Measurements from ENCODE around the gene PLEKHA1. TPM values are rescaled to one million over a fixed set of nuclear protein-coding genes. Genes with fewer than 3 reads are reported as not detected.

Gene PLEKHA1
- total RNA-seq, 1 experiment from 2014 or later = 30.6 TPM

DNA sequence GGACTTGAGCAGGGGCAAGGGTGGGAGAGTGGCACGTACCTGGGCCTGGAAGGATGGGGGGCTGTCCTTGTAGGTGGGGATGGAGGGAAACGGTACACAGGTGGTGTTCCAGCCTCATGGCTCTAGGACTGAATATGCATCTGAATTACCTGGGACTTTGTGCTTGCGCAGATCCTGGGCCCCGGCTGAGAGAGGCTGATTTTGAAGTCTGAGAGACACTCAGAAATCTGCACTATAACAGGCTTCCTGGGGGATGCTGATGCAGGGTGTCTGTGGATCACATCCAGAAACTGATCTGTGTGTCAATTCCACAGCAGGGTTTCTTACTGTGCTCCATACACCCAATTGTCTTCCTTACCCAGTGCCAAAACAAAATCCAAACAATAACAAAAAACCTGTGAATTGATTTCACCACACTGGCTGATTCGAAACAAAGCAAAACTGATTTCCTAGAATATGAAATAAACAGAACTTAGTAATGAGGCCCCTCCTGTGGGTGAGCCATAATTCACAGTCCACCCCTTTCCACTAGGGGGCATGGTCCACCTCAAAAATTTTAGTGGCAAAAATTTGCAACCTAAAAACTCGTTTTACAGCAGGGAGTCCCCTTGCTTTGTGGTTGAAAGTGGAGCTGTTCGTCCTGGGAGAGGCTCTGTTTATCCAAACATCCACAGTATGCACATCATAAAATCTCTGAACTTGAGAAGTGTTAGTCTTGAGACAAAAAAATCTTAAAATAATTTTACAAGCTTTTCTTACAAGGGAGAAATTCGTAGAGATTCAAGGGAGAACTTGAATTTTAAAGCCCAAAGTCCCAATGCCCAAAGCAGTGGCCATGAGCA, 32.0 kb upstream of the PLEKHA1 start:
- BruUV-seq (replicated peaks) = no TSS peak
- no peaks in the 10 kb centered on the region for H3K36me3 ChIP-seq (ENCODE audit: control insufficient read depth in 1 of 2, insufficient read depth in 2 of 2, low read length in 2 of 2)
- DNase-seq (ENCODE audit: low read depth, low spot score) (peak; percentile 39), ATAC-seq (peak; percentile 73)
- H3K9me2 ChIP-seq (ENCODE audit: insufficient read depth) = no peaks in the 10 kb centered on the region
- H3K4me3 ChIP-seq (replicated peaks in 1 of 2; ENCODE audit: low read depth in 1 of 2, low read length in 2 of 2) = no peak overlapping the region
- H3K27ac ChIP-seq (ENCODE audit: low read depth, low read length) = no peak overlapping the region
- H3K79me2 ChIP-seq (ENCODE audit: insufficient read depth, low read length) = no peaks in the 10 kb centered on the region
- peak overlapping the region; percentile 85 for H2AFZ ChIP-seq (ENCODE audit: low read depth, low read length, poor library complexity, severe bottlenecking)
- no peak overlapping the region for H3K9ac ChIP-seq (ENCODE audit: low read length)
- H3K4me1 ChIP-seq (ENCODE audit: control insufficient read depth in 1 of 2, insufficient read depth in 2 of 2, low read length in 2 of 2) = peaks cover 7 to 17% of the 10 kb centered on the region in 2 experiments
- intact Hi-C loops (cut with micrococcal nuclease) = loop anchor here (1.0 to 2.0 kb wide), 4 partner anchors 44 to 362 kb away; no protein-coding TSS in a partner anchor
- CTCF ChIA-PET = interaction anchor here (0.7 to 3.4 kb wide), 12 partner anchors 9 to 223 kb away, joined by 3 to 21 read pairs (median 4); partner anchors contain the start of gene PLEKHA1
- POLR2A ChIA-PET = no interaction called here
- no peaks in the 10 kb centered on the region for H3K27me3 ChIP-seq (ENCODE audit: insufficient read depth, low read length)
- peak; percentile 89 for TF ChIP-seq RAD21 (IDR thresholded peaks at IDR 0.05; ENCODE audit: low read depth)
- TF ChIP-seq, protein P1, sequence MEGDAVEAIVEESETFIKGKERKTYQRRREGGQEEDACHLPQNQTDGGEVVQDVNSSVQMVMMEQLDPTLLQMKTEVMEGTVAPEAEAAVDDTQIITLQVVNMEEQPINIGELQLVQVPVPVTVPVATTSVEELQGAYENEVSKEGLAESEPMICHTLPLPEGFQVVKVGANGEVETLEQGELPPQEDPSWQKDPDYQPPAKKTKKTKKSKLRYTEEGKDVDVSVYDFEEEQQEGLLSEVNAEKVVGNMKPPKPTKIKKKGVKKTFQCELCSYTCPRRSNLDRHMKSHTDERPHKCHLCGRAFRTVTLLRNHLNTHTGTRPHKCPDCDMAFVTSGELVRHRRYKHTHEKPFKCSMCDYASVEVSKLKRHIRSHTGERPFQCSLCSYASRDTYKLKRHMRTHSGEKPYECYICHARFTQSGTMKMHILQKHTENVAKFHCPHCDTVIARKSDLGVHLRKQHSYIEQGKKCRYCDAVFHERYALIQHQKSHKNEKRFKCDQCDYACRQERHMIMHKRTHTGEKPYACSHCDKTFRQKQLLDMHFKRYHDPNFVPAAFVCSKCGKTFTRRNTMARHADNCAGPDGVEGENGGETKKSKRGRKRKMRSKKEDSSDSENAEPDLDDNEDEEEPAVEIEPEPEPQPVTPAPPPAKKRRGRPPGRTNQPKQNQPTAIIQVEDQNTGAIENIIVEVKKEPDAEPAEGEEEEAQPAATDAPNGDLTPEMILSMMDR (IDR thresholded peaks at IDR 0.05 in 2 of 3, conservative IDR thresholded peaks at IDR 0.05 in 1 of 3; ENCODE audit: borderline replicate concordance in 1 of 3, insufficient read depth in 1 of 3, low read depth in 2 of 3, low read length in 2 of 3) = peak; percentile 90 to 98 (median 90)
- TF ChIP-seq POLR2AphosphoS5 (IDR thresholded peaks at IDR 0.05; ENCODE audit: low read depth, low read length) = no peak
- TF ChIP-seq YY1 (IDR thresholded peaks at IDR 0.05; ENCODE audit: extremely low read depth, insufficient replicate concordance, low read depth, low read length) = peak; percentile 8
- no peaks in the 10 kb centered on the region for H4K20me1 ChIP-seq (ENCODE audit: insufficient read depth)
- RAD21 ChIA-PET (ENCODE audit: low non-redundant PET in 1 of 2, low total read pairs in 2 of 2, uncharacterized antibody in 2 of 2, unreplicated experiment in 2 of 2) = interaction anchor here (0.8 to 1.3 kb wide), 3 partner anchors 44 to 223 kb away, joined by 4 to 8 read pairs (median 6); no protein-coding TSS in a partner anchor
- no peaks in the 10 kb centered on the region; a peak in 1 of 4 replicates for H3K9me3 ChIP-seq (ENCODE audit: control insufficient read depth in 1 of 2, insufficient read depth in 1 of 2, low read depth in 1 of 2, low read length in 2 of 2)
- H3K4me2 ChIP-seq (ENCODE audit: low read length) = no peak overlapping the region
